ENCODE results near the gene TENM4.

Gene TENM4

GRCh38 chr11:79312617-79313529, 128.0 kb downstream of the TENM4 start:
- POLR2A ChIA-PET, result no interaction called here
- CTCF ChIA-PET, result no interaction called here
- TF ChIP-seq BHLHE40 (IDR thresholded peaks at IDR 0.05; ENCODE audit: borderline replicate concordance) (no peak), ARNT (IDR thresholded peaks at IDR 0.05) (no peak), ZNF384 (IDR thresholded peaks at IDR 0.05) (no peak), FOXM1 (IDR thresholded peaks at IDR 0.05; ENCODE audit: borderline replicate concordance) (no peak), ELF4 (IDR thresholded peaks at IDR 0.05) (no peak), HDGF (IDR thresholded peaks at IDR 0.05; ENCODE audit: borderline replicate concordance) (no peak), SUZ12 (IDR thresholded peaks at IDR 0.05) (no peak), LEF1 (IDR thresholded peaks at IDR 0.05; ENCODE audit: borderline replicate concordance) (no peak), CTBP1 (IDR thresholded peaks at IDR 0.05; ENCODE audit: borderline replicate concordance) (no peak), L3MBTL2 (conservative IDR thresholded peaks at IDR 0.05) (no peak), SP1 (IDR thresholded peaks at IDR 0.05) (no peak), NFRKB (IDR thresholded peaks at IDR 0.05) (no peak), PKNOX1 (IDR thresholded peaks at IDR 0.05) (no peak), FOXK2 (IDR thresholded peaks at IDR 0.05) (no peak), TARDBP (IDR thresholded peaks at IDR 0.05) (no peak), FOXA1 (IDR thresholded peaks at IDR 0.05) (no peak)
- DNase-seq (ENCODE audit: extremely low spot score), result no peak

- ChIA-PET POLR2A (no interaction called here), CTCF (no interaction called here)
- no peak for DNase-seq (ENCODE audit: extremely low spot score)
- TF ChIP-seq L3MBTL2 (conservative IDR thresholded peaks at IDR 0.05) (no peak), BHLHE40 (IDR thresholded peaks at IDR 0.05; ENCODE audit: borderline replicate concordance) (no peak), FOXM1 (IDR thresholded peaks at IDR 0.05; ENCODE audit: borderline replicate concordance) (no peak), ARNT (IDR thresholded peaks at IDR 0.05) (no peak), FOXA1 (IDR thresholded peaks at IDR 0.05) (no peak), LEF1 (IDR thresholded peaks at IDR 0.05; ENCODE audit: borderline replicate concordance) (no peak), SUZ12 (IDR thresholded peaks at IDR 0.05) (no peak), ZNF384 (IDR thresholded peaks at IDR 0.05) (no peak), NFRKB (IDR thresholded peaks at IDR 0.05) (no peak), TARDBP (IDR thresholded peaks at IDR 0.05) (no peak)
Measured at GRCh38 chr11:79311461-79311860, 129.4 kb downstream of the TENM4 start.

GRCh38 chr11:79309407-79309806, 131.4 kb downstream of the TENM4 start:
- TF ChIP-seq BHLHE40 (IDR thresholded peaks at IDR 0.05; ENCODE audit: borderline replicate concordance) (no peak), ELF4 (IDR thresholded peaks at IDR 0.05) (no peak), HDGF (IDR thresholded peaks at IDR 0.05; ENCODE audit: borderline replicate concordance) (no peak), FOXA1 (IDR thresholded peaks at IDR 0.05) (no peak), CTBP1 (IDR thresholded peaks at IDR 0.05; ENCODE audit: borderline replicate concordance) (no peak), NFRKB (IDR thresholded peaks at IDR 0.05) (no peak), FOXK2 (IDR thresholded peaks at IDR 0.05) (no peak), ZNF384 (IDR thresholded peaks at IDR 0.05) (no peak), LEF1 (IDR thresholded peaks at IDR 0.05; ENCODE audit: borderline replicate concordance) (no peak), FOXM1 (IDR thresholded peaks at IDR 0.05; ENCODE audit: borderline replicate concordance) (no peak), SP1 (IDR thresholded peaks at IDR 0.05) (no peak), PKNOX1 (IDR thresholded peaks at IDR 0.05) (no peak), SUZ12 (IDR thresholded peaks at IDR 0.05) (no peak), L3MBTL2 (conservative IDR thresholded peaks at IDR 0.05) (no peak), ARNT (IDR thresholded peaks at IDR 0.05) (no peak), TARDBP (IDR thresholded peaks at IDR 0.05) (no peak)
- CTCF ChIA-PET, result no interaction called here
- DNase-seq (ENCODE audit: extremely low spot score), result no peak
- POLR2A ChIA-PET, result no interaction called here

GRCh38 chr11:79308429-79308828, 132.4 kb downstream of the TENM4 start:
- ChIA-PET CTCF (no interaction called here), POLR2A (no interaction called here)
- no peak for DNase-seq (ENCODE audit: extremely low spot score)
- no peak for TF ChIP-seq SP1 (IDR thresholded peaks at IDR 0.05)
- no peak for TF ChIP-seq FOXA1 (IDR thresholded peaks at IDR 0.05)
- TF ChIP-seq ARNT (IDR thresholded peaks at IDR 0.05), result no peak
- TF ChIP-seq NFRKB (IDR thresholded peaks at IDR 0.05), result no peak
- no peak for TF ChIP-seq PKNOX1 (IDR thresholded peaks at IDR 0.05)
- TF ChIP-seq FOXM1 (IDR thresholded peaks at IDR 0.05; ENCODE audit: borderline replicate concordance), result no peak
- TF ChIP-seq ZNF384 (IDR thresholded peaks at IDR 0.05), result no peak
- no peak for TF ChIP-seq ELF4 (IDR thresholded peaks at IDR 0.05)
- TF ChIP-seq SUZ12 (IDR thresholded peaks at IDR 0.05), result no peak
- TF ChIP-seq L3MBTL2 (conservative IDR thresholded peaks at IDR 0.05), result no peak
- TF ChIP-seq HDGF (IDR thresholded peaks at IDR 0.05; ENCODE audit: borderline replicate concordance), result no peak
- no peak for TF ChIP-seq LEF1 (IDR thresholded peaks at IDR 0.05; ENCODE audit: borderline replicate concordance)
- TF ChIP-seq TARDBP (IDR thresholded peaks at IDR 0.05), result no peak
- TF ChIP-seq BHLHE40 (IDR thresholded peaks at IDR 0.05; ENCODE audit: borderline replicate concordance), result no peak
- TF ChIP-seq FOXK2 (IDR thresholded peaks at IDR 0.05), result no peak
- TF ChIP-seq CTBP1 (IDR thresholded peaks at IDR 0.05; ENCODE audit: borderline replicate concordance), result no peak

- TF ChIP-seq ARNT (IDR thresholded peaks at IDR 0.05), result no peak
- TF ChIP-seq FOXK2 (IDR thresholded peaks at IDR 0.05), result no peak
- no peak for TF ChIP-seq ZNF384 (IDR thresholded peaks at IDR 0.05)
- TF ChIP-seq PKNOX1 (IDR thresholded peaks at IDR 0.05), result no peak
- TF ChIP-seq L3MBTL2 (conservative IDR thresholded peaks at IDR 0.05), result no peak
- no peak for TF ChIP-seq SUZ12 (IDR thresholded peaks at IDR 0.05)
- no peak for TF ChIP-seq NFRKB (IDR thresholded peaks at IDR 0.05)
- TF ChIP-seq FOXA1 (IDR thresholded peaks at IDR 0.05), result no peak
- no peak for TF ChIP-seq TARDBP (IDR thresholded peaks at IDR 0.05)
- TF ChIP-seq FOXM1 (IDR thresholded peaks at IDR 0.05; ENCODE audit: borderline replicate concordance), result no peak
- no peak for TF ChIP-seq LEF1 (IDR thresholded peaks at IDR 0.05; ENCODE audit: borderline replicate concordance)
- TF ChIP-seq BHLHE40 (IDR thresholded peaks at IDR 0.05; ENCODE audit: borderline replicate concordance), result no peak
- TF ChIP-seq ELF4 (IDR thresholded peaks at IDR 0.05), result no peak
- TF ChIP-seq SP1 (IDR thresholded peaks at IDR 0.05), result no peak
- no peak for TF ChIP-seq CTBP1 (IDR thresholded peaks at IDR 0.05; ENCODE audit: borderline replicate concordance)
- ChIA-PET CTCF (no interaction called here), POLR2A (interaction anchor here (1.5 kb wide), 1 partner anchor 13 kb away, joined by 3 read pairs; no protein-coding TSS in a partner anchor)
- no peak for DNase-seq (ENCODE audit: extremely low spot score)
Measured at GRCh38 chr11:79304599-79305212, 136.1 kb downstream of the TENM4 start.

All from HEK293T (cell line).